NCI-H748 (cell line): ENCODE results near the gene VSTM5.

ENCODE experiments used
- DNase-seq: peaks from one replicate; lab custom pipeline; 2025; ENCODE audit not compliant: unreplicated experiment; lab: John Stamatoyannopoulos, UW

VSTM5 gene

GRCh38 chr11:93843906-93844305 lies 6.5 kb downstream of the VSTM5 start:
- no peak for DNase-seq

GRCh38 chr11:93842461-93842860 lies 8.0 kb downstream of the VSTM5 start:
- DNase-seq: no peak

GRCh38 chr11:93842034-93842433 lies 8.4 kb downstream of the VSTM5 start:
- no peak for DNase-seq

DNA sequence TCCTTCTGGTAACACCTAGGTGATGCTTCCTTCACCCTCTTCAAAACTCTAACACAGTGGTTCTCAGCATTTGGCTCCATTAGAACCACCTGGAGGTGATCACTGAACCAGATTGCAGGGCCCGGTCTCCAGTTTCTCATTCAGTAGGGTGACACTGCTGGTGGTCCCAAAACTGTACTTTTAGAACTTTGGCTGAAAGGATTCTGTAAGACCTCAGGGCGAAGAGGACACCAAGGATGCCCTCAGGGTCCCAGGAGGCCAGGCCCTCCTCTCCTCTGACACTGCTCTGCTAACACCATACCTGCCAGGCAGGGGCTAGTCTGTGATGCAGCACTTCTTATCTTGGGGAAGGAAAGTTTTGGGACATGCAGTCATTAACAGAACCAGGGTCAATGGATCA lies 9.0 kb downstream of the VSTM5 start:
- DNase-seq: no peak

DNA sequence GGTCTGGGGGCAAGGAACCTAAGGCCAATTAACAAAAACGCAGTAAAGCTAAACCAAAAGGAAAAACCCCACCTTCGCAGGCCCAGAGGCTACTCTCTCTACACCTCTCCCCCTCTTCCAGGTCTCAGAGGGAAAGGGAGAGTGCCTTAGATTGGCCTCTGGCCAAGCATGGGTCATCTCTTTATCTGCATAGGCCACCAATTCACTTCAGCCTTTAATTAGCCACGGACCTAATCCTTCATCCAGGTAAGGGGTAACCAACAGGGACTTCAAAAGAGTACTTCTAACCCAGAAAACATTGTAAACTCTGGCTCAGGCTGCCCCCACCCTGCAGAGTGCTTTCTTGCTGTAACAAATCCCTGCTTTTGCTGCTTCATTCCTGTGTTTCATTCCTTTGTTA lies 9.4 kb downstream of the VSTM5 start:
- DNase-seq: no peak

GRCh38 chr11:93840180-93840579 lies 10.2 kb downstream of the VSTM5 start:
- DNase-seq: no peak

DNA sequence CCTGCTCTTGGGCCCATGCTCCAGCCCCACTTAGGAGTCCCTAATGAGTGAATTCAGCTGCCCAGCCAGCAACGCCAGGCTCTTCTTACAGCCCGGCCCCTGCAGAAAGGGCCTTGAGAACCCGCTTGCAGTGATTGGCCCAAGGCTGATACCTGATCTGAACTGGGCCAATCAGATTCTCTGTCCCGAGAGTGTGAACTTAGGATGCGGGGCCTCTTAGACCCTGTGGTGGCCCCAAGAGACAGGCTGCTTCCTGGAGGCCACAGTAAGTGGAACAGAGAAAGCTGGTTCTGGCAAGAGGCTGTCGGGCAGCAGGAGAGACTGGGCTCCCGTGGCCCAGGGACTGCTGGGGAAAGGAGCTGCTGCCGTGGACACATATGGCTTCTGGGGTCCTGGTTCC lies 11.5 kb downstream of the VSTM5 start:
- no peak for DNase-seq

- DNase-seq: no peak
These were observed 17.6 kb downstream of the VSTM5 start for GRCh38 chr11:93832780-93833179.

DNA sequence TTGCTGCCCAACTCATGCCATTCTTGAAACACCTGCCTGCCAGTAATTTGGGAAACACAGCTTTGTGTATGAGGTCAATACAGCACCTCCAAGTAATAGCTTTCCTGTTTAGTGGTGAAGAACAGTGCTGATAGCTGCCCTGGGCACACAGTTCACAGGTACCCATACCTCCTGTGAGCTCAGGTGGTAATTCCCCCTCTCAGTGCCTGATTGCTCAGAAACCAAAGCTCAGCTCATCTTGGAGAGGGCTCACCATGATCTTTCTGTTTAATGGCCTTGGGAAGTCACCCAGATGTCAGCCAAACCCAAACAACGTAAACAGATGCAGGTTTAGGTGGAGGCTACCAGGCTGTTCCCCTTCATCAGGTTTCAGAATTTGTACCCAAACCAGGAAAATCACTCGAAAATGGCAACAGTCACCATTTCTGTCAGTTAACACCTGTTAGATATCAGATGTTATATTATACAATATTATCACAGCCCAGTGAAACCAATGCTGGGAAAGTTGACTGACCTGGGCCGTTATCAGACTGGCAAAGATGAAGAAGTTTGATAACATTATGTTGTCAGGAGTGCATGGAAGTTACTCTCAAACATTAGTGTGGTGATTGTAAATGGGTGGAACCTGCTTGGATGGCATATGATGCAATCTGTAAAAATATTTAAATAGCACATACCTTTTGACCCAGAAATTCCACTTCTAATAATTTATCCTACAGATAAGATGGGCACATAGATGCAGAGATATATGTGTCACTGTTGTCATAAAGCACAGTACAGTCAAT lies 18.9 kb downstream of the VSTM5 start:
- no peak for DNase-seq

- DNase-seq: no peak
These were observed 20.8 kb downstream of the VSTM5 start for GRCh38 chr11:93829598-93829997.

DNA sequence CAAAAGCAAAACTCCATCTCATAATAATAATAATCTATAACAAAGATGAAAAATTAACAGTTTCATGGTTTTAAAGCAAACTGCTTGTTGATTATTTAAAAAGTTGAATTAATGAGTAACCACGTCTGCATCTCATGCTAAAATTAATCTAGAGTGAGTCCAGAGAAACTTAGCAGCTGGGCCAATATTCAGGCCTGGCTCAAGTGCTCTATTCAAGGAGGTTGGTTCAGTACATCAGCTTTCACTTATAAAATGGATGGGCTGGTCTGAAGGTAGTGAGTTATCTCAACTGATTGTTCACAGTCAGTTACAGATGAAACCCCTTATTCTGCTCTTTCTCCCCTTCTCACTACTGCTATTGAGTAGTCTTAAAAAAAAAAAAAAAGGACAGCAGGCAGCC lies 23.1 kb downstream of the VSTM5 start:
- DNase-seq: no peak

DNA sequence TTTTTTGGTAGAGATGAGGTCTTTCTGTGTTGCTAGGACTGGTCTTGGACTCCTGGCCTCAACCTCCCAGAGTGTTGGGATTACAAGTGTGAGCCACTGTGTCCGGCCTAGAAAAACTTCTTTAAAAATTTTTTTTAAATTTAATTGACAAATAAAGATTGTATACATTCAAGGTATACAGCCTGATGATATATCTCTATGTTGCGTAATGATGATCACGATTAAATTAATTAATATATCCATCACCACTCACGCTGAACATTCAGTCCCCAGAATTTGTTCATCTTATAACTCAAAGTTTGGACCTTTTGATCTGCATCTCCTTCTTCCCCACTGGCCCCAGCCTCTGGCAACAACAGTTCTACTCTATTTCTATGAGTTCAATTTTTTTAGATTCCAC lies 27.2 kb downstream of the VSTM5 start:
- no peak for DNase-seq

DNA sequence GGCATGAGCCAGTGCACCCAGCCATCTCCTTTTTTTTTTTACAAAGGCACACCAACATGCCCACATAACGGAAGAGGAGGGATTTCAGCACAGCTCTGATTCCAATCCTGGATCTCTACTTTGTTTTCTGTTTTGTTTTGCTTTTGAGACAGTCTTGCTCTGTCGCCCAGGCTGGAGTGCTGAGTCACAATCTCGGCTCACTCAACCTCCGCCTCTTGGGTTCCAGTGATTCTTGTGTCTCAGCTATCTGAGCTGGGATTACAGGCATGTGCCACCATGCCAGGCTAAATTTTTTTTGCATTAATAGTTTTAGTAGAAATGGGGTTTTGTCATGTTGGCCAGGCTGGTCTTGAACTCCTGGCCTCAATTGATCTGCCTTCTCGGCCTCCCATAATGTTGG lies 28.1 kb downstream of the VSTM5 start:
- no peak for DNase-seq

DNA sequence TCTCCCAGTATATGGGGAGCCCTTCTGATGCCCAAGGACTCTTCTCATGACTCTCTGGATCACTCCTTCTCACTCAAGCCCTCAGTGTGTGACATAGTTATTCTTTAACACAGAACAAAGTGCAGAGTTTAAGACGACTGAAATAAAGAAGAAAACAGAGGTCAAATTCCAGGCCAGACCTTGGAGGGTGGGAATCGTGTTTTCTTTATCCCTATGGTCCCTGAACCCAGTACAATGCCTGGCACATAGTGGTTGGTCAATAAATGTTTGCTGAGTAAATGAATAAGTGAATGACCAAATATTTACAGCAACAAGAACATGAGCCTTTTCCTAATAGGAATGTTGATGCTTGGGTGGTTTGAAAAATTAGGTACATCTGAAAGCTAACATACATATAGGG lies 28.8 kb downstream of the VSTM5 start:
- no peak for DNase-seq

- DNase-seq: no peak
These were observed 29.6 kb downstream of the VSTM5 start for GRCh38 chr11:93820847-93821246.

DNA sequence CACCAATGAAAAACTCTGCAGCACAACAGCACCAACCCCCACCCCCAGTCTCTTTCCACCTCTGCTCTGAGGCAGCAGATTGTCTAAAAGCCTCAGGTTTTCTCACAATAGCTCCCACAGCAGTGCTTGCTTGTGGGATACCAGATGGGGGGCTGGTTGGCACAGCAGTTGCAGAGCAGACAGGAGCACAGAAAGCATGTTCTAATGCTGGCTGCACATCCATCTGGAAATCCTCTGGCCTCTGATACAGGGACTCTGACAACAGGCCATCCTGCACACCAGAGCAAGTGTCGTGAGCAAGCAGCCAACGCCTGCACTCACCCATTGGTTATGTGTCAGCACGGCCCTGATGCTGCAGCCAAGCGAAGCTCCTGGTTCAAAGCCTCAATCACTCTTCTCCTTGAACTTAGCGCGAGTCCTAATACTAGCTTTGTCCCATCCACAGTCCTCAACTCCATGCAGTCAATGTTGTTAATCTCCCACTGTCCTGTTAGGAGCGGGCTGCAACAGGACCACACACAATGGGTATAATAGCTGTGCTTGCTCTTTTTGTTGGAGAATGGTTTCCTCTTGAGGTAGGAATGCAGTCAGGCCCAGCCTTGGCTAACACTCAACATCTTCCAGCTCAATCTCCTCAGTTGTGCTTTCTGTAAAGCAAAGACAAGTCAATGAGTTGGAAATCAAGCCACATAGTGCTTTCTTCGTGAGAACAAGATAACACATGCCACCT lies 30.3 kb downstream of the VSTM5 start:
- DNase-seq: no peak

GRCh38 chr11:93817426-93818348 lies 32.7 kb downstream of the VSTM5 start:
- DNase-seq: no peak

DNA sequence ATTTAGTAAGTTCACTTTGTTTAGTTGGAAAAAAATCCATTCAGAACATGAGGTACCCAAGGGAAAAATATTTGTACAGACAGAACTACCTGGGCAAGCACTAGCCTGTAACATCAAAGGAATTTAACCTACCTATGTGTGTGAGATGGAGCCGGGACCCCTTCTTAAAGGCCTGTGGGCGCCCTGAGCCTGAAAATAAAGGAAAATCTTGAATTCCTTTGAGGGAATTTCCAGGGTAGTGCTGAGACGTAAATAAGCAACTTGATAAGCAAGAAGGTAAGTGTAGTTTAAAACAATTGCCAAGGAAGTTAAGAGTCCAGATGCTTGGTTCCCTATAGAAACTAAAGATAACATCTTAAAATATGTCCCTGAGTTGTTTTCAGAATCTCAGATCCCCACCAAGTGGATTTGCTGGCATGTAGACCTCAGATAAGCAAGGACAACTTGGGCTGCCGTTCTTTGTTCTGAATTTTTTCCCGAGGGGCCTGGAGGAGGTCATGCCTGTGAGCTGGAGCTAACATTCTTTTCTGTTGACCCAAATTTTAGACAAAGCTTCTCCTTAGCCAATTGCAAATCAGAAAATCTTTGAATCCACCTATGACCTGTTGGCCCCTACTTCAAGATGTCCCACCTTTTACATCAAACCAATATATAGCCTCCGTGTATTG lies 35.3 kb downstream of the VSTM5 start:
- DNase-seq: no peak

- DNase-seq: no peak
These were observed 36.4 kb downstream of the VSTM5 start for GRCh38 chr11:93813974-93814373.

- no peak for DNase-seq
These were observed 42.4 kb downstream of the VSTM5 start for GRCh38 chr11:93807980-93808379.

GRCh38 chr11:93804879-93805278 lies 45.5 kb downstream of the VSTM5 start:
- no peak for DNase-seq
